BE2C (cell line): Measurements from ENCODE around the gene C3AR1.

Source experiments
- DNase-seq: peaks from one replicate; pipeline ENCODE4 v3.0.0-alpha.2; 2020
- H3K27me3 ChIP-seq: fragments of 250-450 bp; sonication (Bioruptor Pico); 2 replicates; pipeline ENCODE4 v1.5.1; 2020; ENCODE audit warnings: mild to moderate bottlenecking
- H3K36me3 ChIP-seq: fragments of 250-450 bp; sonication (Bioruptor Pico); 2 replicates; pipeline ENCODE4 v1.5.1; 2020; ENCODE audit warnings: mild to moderate bottlenecking
- H3K4me1 ChIP-seq: fragments of 250-450 bp; sonication (Bioruptor Pico); 2 replicates; pipeline ENCODE4 v1.5.1; 2020
- H3K4me3 ChIP-seq: 2 replicates; pipeline ENCODE4 v1.5.1; 2011; ENCODE audit warnings: low read depth, low read length
- H3K9me3 ChIP-seq: fragments of 250-450 bp; sonication (Bioruptor Pico); 2 replicates; pipeline ENCODE4 v1.5.1; 2020
- TF ChIP-seq, protein P1 (sequence below): IDR thresholded peaks from 2 replicates; pipeline ENCODE4 v1.5.1; 2012; ENCODE audit warnings: mild to moderate bottlenecking, low read depth, low read length

Gene C3AR1

DNA sequence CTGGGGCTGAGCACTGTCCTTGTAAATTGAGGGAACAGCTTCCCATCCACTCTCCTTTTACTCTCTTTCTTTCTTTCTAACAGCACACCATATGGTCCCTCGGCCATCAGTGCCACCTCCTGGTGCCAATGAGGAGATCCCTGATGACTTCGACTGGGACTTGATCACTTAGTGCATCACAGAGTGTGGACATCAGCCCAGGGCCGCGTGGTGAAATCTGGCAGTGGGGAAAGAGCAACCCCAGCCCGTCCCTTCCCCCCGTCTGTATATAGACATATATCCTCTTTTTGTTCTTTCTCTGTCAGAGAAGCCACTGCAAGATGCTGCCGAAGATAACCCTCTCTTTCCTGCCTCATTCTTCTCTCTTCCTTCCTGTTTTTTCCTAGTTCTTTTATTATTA is 13.5 kb downstream of the C3AR1 start:
- DNase-seq: no peak
- no peak overlapping the region for H3K4me3 ChIP-seq
- peaks cover 13% of the 10 kb centered on the region for H3K36me3 ChIP-seq
- H3K9me3 ChIP-seq: no peaks in the 10 kb centered on the region
- H3K4me1 ChIP-seq: no peaks in the 10 kb centered on the region
- TF ChIP-seq, protein P1, sequence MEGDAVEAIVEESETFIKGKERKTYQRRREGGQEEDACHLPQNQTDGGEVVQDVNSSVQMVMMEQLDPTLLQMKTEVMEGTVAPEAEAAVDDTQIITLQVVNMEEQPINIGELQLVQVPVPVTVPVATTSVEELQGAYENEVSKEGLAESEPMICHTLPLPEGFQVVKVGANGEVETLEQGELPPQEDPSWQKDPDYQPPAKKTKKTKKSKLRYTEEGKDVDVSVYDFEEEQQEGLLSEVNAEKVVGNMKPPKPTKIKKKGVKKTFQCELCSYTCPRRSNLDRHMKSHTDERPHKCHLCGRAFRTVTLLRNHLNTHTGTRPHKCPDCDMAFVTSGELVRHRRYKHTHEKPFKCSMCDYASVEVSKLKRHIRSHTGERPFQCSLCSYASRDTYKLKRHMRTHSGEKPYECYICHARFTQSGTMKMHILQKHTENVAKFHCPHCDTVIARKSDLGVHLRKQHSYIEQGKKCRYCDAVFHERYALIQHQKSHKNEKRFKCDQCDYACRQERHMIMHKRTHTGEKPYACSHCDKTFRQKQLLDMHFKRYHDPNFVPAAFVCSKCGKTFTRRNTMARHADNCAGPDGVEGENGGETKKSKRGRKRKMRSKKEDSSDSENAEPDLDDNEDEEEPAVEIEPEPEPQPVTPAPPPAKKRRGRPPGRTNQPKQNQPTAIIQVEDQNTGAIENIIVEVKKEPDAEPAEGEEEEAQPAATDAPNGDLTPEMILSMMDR: no peak
- no peaks in the 10 kb centered on the region for H3K27me3 ChIP-seq

DNA sequence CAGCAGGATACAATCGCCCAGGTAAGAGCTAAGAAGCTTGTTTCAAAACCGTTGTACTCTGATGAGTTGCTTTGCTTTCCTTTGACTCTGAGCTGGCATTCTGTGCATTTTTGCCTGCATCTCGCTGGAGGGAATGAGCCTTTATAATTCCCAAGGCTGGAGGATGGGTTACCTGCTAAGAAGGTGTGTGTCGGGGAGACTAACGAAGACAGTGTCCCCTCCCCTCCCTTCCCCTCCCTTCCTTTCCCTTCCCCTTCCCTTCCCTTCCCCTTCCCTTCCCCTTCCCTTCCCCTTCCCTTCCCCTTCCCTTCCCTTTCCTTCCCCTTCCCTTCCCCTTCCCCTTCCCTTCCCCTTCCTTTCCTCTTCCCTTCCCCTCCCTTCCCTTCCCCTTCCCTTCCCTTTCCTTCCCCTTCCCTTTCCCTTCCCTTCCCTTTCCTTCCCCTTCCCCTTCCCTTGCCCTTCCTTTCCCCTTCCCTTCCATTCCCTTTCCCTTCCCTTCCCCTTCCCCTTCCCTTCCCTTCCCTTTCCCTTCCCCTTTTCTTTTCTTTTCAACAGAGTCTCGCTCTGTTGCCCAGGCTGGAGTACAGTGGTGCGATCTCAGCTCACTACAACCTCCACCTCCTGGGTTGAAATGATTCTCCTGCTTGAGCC is 15.4 kb downstream of the C3AR1 start:
- no peak overlapping the region for H3K4me3 ChIP-seq
- TF ChIP-seq, protein P1: no peak
- H3K36me3 ChIP-seq: peaks cover 14% of the 10 kb centered on the region
- H3K27me3 ChIP-seq: no peaks in the 10 kb centered on the region
- no peaks in the 10 kb centered on the region for H3K4me1 ChIP-seq
- DNase-seq: no peak
- no peaks in the 10 kb centered on the region for H3K9me3 ChIP-seq

DNA sequence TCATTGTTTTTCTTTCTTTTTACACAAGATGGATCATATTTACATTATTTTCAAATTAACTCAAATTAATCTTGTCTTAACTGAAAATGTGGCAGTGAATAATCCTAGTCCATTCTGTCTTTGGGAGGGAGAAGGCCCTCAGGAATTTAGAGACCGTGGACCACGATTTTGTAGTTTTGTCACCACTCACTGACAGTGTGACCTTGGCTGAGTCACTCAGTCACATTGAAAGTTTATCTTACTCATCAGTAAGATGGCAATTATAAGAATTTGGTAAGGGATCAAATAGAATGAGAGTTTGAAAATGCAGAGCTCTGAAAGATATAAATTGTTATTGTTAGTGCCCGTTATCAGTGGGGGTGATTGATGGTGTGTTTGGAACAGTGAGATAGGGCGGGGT is 17.3 kb downstream of the C3AR1 start:
- H3K4me1 ChIP-seq: no peaks in the 10 kb centered on the region
- TF ChIP-seq, protein P1: no peak
- H3K27me3 ChIP-seq: no peaks in the 10 kb centered on the region
- no peaks in the 10 kb centered on the region for H3K9me3 ChIP-seq
- DNase-seq: no peak
- H3K36me3 ChIP-seq: peaks cover 14% of the 10 kb centered on the region
- no peak overlapping the region for H3K4me3 ChIP-seq

DNA sequence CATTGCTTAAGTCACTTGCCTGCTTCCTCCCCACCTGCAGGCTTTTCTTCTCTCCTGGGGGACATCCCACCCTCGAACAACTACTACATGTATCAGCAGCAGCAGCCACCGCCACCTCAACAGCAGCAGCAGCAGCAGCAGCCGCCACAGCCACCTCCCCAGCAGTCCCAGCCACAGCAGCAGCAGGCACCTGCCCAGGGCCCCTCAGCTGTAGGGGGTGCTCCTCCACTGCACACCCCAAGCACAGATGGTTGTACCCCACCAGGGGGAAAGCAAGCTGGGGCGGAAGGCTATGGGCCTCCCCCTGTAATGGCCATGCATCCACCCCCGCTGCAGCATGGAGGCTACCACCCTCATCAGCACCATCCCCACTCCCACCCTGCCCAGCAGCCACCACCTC is 18.3 kb downstream of the C3AR1 start:
- TF ChIP-seq, protein P1: no peak
- no peak for DNase-seq
- Histone ChIP-seq H3K9me3 (no peaks in the 10 kb centered on the region), H3K36me3 (peaks cover 14% of the 10 kb centered on the region), H3K4me1 (no peaks in the 10 kb centered on the region), H3K27me3 (no peaks in the 10 kb centered on the region), H3K4me3 (no peak overlapping the region)

DNA sequence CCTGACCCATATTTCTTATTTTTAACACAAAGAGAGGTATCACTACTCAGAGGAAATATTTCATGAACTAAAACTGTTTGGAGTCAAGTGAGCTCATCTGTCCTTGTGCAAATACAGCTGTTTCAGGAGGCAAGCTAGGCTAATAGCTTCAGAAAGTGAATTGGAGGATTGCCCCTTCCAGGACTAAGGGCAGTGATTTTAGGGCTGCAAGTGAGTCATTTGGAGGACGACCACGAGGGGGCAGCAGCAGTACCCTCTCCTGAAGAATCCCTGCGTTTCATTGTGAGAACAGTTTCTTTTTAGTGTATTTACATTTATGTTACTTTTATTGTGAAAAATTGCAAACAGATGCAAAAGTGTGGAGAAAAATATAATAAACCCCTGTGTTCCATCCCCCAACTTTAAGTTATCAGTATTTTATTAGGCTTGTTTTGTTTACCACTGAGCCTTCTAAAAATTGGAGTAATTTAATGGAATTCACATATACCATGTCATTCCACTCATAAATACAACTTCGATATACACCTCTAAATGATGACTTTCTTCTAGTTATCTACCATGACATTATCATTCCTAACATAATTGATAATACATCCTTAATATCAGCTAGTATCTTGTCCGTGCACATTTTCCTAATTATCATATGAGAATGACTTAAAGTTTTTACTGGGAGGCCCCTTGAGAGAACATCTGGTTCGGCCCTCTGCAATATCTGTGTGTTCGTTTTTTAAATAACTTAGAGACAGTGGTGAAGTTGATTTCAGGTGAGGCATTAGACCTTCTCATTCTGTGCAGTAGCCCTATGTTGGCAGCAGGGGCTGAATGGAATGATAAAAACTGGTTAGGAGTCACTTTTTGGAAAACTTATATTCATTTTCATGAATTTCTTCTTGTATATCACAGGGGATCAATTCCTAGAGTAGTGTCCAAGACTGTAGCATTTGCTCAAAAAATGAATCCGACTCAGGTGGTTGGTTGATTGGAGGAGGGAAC is 19.9 kb downstream of the C3AR1 start:
- H3K27me3 ChIP-seq: no peaks in the 10 kb centered on the region
- peak; percentile 81 for DNase-seq
- no peak overlapping the region for H3K4me3 ChIP-seq
- H3K36me3 ChIP-seq: peaks cover 17% of the 10 kb centered on the region
- H3K9me3 ChIP-seq: no peaks in the 10 kb centered on the region
- no peaks in the 10 kb centered on the region for H3K4me1 ChIP-seq
- TF ChIP-seq, protein P1: peak; percentile 92

DNA sequence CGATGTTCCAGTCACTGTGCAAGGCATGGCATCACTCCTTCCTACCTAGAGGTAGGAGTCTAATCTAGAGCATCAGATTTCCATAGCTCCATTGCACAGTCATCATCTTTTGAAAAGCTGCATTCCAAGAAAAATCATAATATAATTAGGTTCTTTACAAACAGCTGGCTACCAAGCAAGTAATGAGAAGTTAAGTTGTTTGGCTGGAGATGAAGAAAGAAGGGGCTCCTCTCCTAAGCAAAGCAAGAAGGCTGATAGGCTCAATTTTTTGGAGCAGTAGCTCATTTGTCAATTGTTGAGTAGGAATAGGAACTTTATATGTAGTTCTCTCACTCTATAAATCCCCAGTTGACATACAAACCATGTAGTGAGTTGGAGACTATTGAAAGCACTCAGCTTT is 25.4 kb downstream of the C3AR1 start:
- peaks cover 6% of the 10 kb centered on the region for H3K36me3 ChIP-seq
- peaks cover 11% of the 10 kb centered on the region for H3K4me1 ChIP-seq
- H3K9me3 ChIP-seq: no peaks in the 10 kb centered on the region
- TF ChIP-seq, protein P1: no peak
- H3K4me3 ChIP-seq: no peak overlapping the region
- H3K27me3 ChIP-seq: no peaks in the 10 kb centered on the region
- DNase-seq: no peak
